Ramos (cell line): ENCODE data around the gene CNIH1.
"Not testable (repeated sequence)": the region's sequence is repeated elsewhere in the genome, so short reads cannot be mapped to it uniquely, and the experiment has no call there.

Experiments used
- in situ Hi-C: fragments of 300-500 bp; cut with MboI; formaldehyde crosslinking; loops from one replicate; pipeline ENCODE4 v1.14.3; 2022; ENCODE audit warnings: low sequenced_read_pairs; ENCODE audit not compliant: unreplicated experiment

The CNIH1 gene

DNA sequence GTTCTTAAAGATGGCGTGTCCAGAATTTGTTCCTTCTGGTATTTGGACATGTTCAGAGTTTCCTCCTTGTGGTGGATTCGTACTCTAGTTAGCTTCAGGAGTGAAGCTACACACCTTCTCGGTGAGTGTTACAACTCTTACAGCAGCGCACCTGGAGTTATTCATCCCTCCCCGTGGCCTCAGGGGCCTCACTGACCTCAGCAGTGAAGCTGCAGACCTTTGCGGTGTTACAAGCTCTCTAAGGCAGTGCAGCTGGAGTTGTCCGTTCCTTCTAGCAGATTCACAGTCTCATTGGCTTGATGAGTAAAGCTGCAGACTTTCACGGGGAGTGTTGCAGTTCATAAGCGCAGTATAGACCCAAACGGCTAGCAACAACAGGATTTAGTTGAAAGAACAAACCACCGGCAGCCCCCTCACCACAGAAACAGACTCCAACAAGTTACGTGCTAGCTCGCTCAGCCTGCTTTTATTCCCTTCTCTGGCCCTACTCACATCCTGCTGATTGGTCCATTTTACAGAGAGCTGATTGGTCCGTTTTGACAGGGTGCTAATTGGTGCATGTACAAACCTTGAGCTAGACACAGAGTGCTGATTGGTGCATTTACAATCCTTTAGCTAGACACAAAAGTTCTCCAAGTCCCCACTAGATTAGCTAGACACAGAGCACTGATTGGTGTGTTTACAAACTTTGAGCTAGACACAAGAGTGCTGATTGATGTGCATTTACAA lies 48.9 kb downstream of the CNIH1 start:
- in situ Hi-C loops = no loop called here

DNA sequence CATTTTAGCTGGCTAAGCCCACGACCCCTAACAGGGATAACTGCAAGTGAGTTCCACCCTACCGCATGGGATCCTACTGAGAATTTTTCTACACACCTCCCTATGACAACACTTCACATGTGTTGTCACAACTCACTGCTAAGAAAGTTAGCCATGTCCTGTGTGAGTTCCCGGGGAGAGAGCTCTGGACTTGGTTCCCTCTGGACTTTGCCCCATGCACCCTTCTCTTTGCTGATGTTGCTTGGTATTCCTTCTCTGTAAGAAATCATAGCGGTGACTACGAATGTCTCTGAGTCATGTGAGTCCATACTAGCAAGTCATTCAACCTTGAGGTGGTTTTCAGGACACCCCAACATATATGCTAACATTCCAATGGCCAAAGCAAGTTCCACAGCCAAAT lies 53.8 kb downstream of the CNIH1 start:
- in situ Hi-C loops = no loop called here

DNA sequence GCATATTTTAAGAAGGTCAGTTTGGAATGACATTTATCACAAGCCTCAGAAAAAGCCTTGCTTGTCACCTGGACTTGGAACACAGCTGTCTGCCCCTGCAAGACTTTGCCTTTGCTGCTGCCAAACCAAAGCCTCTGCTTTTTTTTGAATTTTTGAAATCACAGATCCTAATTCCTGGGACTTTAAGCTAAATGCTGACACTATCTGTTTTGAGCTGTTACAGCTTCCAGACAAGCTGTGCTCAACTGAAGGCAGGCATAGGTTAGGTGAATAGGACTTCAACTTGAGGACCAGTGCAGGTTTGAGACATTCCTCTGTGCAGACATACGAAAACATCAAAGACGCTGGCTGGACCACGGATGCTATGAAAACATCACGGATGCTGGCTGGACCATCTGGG lies 55.6 kb downstream of the CNIH1 start:
- in situ Hi-C loops = no loop called here

DNA sequence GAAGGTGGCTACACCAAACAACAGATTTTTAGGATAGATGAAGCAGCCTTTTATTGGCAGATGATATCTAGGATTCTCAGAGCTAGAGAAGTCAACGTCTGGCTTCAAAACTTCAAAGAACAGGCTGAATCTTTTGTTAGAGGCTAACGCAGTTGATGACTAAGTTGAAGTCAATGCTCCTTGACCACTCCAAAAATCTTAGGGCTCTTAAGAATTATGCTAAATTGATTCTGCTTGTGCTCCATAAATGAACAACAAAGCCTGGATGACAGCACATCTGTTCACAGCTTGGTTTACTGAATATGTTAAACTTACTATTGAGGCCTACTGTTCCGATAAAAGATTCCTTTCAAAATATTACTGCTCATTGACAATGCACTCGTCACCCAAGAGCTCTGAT lies 57.3 kb downstream of the CNIH1 start:
- in situ Hi-C loops = no loop called here

DNA sequence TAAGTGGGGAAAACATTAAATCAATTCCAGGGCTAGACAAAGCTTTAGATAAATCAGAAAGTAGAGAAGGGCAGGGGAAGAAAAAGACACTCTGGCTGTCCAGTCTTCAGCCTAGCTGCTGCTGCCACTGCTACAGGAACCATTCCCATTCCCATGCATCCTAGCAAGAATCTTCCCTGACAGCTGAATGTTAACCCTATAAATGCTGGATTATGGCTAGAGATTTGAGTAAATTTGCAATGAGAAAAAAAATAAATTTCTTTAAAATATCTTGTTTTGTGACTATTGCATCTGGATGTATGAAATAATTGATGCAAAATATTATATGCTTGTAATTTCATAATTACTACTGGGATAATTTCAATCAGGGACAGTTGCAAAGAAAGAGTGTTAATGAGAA lies 59.4 kb downstream of the CNIH1 start:
- in situ Hi-C loops = no loop called here

DNA sequence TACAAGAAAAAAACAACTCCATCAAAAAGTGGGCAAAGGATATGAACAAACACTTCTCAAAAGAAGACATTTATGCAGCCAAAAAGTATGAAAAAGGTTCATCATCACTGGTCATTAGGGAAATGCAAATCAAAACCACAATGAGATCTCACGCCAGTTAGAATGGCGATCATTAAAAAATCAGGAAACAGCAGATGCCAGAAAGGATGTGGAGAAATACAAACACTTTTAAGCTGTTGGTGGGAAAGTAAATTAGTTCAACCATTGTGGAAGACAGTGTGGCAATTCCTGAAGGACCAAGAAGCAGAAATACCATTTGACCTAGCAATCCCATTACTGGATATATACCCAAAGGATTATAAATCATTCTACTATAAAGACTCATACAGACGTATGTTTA lies 60.6 kb downstream of the CNIH1 start:
- in situ Hi-C loops = not testable (repeated sequence)

DNA sequence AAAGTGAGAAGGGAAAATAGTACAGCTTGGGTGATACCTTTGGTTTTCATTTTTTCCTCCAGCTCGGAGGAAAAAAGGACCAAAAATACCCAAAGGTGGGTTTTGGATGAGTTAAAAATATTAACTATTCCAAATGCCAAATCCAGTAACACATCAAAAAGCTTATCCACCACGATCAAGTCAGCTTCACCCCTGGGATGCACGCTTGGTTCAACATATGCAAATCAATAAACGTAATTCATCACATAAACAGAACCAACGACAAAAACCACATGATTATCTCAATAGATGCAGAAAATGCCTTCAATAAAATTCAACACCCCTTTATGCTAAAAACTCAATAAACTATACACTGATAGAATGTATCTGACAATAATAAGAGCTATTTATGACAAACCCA lies 62.3 kb downstream of the CNIH1 start:
- in situ Hi-C loops = not testable (repeated sequence)

DNA sequence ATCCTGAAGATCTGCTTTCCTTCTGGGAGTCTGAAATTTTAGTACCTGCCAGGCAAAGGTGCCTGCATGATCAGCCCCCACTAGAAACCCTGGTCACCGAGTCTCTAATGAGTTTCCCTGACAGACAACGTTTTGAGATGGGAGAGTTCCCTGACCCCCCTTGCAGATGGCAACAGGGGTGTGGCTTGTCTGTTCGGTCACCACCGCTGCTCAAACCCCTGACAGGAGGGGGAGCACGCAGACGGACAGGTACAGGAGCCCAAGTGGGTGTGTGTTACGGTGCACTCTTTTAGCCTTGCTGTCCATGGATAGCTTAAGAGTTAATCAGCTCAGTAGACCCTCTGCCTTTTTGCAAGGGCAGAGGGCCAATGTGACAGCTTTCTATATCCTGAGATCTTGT lies 63.7 kb downstream of the CNIH1 start:
- in situ Hi-C loops = no loop called here

DNA sequence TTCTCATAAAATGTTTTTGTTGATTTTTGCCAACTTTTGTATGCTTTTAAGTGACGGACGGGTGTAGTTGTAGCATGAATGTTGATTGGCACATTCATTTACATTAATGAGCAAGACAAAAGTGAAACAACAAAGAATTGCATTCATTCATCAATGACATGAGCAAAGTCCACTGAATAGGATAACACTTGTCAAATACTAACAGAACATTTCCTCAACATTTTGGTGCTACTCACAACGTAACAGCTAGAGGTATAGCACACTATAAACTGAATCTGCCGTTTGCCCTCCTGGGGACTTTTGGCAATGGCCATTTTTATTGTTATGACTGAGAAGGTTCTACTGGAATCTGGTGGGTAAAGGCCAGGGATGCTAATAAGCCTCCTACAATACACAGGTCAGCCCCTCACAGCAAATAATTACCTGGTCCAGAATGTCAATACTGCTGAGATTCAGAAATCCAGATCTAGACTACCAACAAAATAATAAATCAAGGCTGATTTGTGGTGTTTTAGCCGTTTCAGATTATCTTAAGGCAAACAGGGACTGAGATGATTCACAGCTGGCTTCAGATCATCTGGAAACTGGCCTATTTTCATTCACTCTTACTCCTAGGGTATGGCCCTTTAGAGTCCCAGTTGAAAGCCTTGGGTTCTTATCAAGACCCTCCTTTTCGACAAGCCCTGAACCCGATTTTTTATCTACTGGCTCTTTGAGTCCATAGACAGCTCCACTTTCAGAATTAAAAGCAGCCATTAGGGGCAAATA lies 66.9 kb downstream of the CNIH1 start:
- in situ Hi-C loops = no loop called here
